Prostate gland (tissue), 2 donors: ENCODE results near the gene NDUFC1.

ENCODE experiments used
- CTCF ChIP-seq, 4 experiments: fragments of 200-600 bp in 2 of 4; fragments of 450-650 bp in 2 of 4; sonication (generic) in 2 of 4; IDR thresholded peaks; 1 replicate in 3 of 4; 2 replicates in 1 of 4; pipeline ENCODE4 v1.5.1; 2016 to 2019; ENCODE audit warnings: antibody characterized with exemption in 4 of 4, mild to moderate bottlenecking in 2 of 4, moderate library complexity in 2 of 4
- POLR2AphosphoS5 ChIP-seq: sonication (generic); formaldehyde crosslinking; IDR thresholded peaks from one replicate; pipeline ENCODE4 v1.6.1; 2017; ENCODE audit warnings: antibody characterized with exemption

GRCh38 chr4:139242511-139243051 lies 59.7 kb downstream of the NDUFC1 start:
- TF ChIP-seq POLR2AphosphoS5 (no peak), CTCF (IDR thresholded peaks at IDR 0.05) (no peak)
